Lower leg skin (tissue), 4 donors: ENCODE results near the gene MAX. TPM values are rescaled to one million over a fixed set of nuclear protein-coding genes. Genes with fewer than 3 reads are reported as not detected.

Experiments used
- DNase-seq, 2 donors: peaks; one replicate each; pipeline ENCODE4 v3.0.0-alpha.2; 2019; ENCODE audit warnings: low spot score in 2 of 2
- H3K4me3 ChIP-seq: fragments of 200-600 bp; sonication (generic); 2 replicates; pipeline ENCODE4 v1.5.1; 2017; ENCODE audit warnings: mild to moderate bottlenecking, low read depth; ENCODE audit not compliant: poor library complexity, severe bottlenecking
- POLR2A ChIP-seq, 2 donors: fragments of 450-650 bp; IDR thresholded peaks; one replicate each; pipeline ENCODE4 v1.6.1; 2016 to 2017; ENCODE audit warnings: antibody characterized with exemption in 2 of 2, mild to moderate bottlenecking in 1 of 2, moderate library complexity in 1 of 2
- WGBS, 2 donors: methylation state at CpG; one replicate each; pipeline ENCODE4 v1.1.5; 2018; 5-methylcytosine and 5-hydroxymethylcytosine counted together
- intact Hi-C: fragments of 100-400 bp; cut with DNase I; formaldehyde crosslinking; loops from one replicate; pipeline ENCODE4 v1.15.0; 2023; ENCODE audit warnings: low total_unique reads
- total RNA-seq, 4 donors: library from RNA; depleted of rRNA; stranded (reverse); fragments of >200 nt; gene quantifications; one replicate each; pipeline ENCODE4 v1.1.0, GENCODE V29; 2016
- TF ChIP-seq, protein P1 (sequence below), 3 donors: fragments of 450-650 bp; IDR thresholded peaks; one replicate each; pipeline ENCODE4 v1.5.1; 2016; ENCODE audit warnings: antibody characterized with exemption in 3 of 3, mild to moderate bottlenecking in 3 of 3, moderate library complexity in 2 of 3

The MAX gene
- total RNA-seq, 4 donors from 2014 or later = 61.0 to 126 (median 65.6) TPM

DNA sequence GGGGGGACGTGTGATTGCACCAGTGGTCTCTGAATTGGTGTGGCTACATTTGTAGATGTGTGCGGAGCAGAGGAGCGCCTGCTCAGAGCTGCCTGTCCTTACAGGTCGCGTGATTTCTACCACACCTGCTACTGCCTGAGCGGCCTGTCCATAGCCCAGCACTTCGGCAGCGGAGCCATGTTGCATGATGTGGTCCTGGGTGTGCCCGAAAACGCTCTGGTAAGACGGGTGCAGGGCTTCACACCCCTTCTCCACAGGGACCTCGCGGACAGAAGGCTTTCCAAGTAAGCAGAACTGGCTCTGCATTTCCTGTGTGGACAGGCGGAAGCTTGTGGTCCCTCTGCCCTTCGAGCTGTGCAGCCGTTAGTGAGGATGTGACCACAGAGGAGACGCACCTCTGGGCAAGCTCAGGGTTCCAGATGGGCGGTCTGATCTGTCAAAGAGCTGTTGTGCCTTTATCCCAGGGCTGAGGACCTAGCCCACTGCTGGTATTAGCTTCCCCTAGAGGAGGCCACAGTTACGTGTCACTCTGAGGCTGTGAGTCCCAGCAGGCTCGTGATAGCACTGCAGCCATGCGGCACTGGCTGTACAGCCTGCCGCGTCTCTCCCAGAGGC, 47.7 kb downstream of the MAX start:
- no peak overlapping the region for H3K4me3 ChIP-seq
- peak in 1 of 2 donors; percentile 77 for DNase-seq
- 90 to 91% methylated on average over 20 to 21 of the region's 23 CpGs for WGBS, 2 donors
- intact Hi-C loops = no loop called here
- TF ChIP-seq, protein P1, sequence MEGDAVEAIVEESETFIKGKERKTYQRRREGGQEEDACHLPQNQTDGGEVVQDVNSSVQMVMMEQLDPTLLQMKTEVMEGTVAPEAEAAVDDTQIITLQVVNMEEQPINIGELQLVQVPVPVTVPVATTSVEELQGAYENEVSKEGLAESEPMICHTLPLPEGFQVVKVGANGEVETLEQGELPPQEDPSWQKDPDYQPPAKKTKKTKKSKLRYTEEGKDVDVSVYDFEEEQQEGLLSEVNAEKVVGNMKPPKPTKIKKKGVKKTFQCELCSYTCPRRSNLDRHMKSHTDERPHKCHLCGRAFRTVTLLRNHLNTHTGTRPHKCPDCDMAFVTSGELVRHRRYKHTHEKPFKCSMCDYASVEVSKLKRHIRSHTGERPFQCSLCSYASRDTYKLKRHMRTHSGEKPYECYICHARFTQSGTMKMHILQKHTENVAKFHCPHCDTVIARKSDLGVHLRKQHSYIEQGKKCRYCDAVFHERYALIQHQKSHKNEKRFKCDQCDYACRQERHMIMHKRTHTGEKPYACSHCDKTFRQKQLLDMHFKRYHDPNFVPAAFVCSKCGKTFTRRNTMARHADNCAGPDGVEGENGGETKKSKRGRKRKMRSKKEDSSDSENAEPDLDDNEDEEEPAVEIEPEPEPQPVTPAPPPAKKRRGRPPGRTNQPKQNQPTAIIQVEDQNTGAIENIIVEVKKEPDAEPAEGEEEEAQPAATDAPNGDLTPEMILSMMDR (IDR thresholded peaks at IDR 0.05) = no peak
- TF ChIP-seq POLR2A (IDR thresholded peaks at IDR 0.05) = no peak

DNA sequence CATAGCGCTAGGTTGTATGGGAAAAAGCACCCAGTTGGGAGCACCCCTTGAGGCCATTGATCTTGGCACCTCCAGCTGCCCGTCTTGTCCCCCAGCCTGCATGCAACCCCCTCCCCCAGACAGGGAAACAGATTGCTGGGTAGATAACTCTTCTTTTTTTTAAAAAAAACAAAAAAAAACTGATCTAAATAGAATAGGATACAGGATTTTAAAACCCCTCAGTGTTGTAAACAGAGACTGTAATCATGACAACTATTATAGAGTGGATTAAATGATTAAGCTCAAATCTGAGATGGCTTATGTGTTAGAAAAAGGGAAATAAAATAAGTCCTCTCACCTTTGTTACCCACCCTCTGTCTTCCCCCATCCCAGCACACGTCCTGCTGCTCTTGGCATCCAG, 48.9 kb downstream of the MAX start:
- H3K4me3 ChIP-seq = no peak overlapping the region
- no peak for DNase-seq
- 93% methylated on average over 3 of the region's 3 CpGs for WGBS, 2 donors
- no peak for TF ChIP-seq POLR2A (IDR thresholded peaks at IDR 0.05)
- TF ChIP-seq, protein P1 (IDR thresholded peaks at IDR 0.05) = no peak
- intact Hi-C loops = no loop called here

DNA sequence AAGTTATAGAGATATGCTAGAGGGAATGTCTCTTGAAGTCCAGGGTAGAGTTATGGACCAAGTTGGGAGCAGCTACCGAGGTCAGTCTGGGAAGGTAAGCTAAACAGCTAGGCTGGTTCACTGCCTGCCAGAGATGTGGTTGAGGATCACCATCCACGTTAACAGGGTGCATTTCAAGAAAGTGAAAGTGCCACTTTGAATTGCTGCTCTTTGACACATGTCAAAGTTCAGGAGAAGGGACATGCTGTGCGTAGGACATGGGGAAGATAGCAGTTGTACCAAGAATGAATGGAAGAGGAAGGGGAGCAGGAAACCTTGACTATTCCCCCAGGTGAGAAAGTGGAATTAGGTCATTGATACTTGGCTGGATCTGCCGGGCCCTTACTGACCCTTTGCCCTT, 49.5 kb downstream of the MAX start:
- 72 to 81% methylated on average over 4 of the region's 4 CpGs for WGBS, 2 donors
- DNase-seq = peak in 1 of 2 donors; percentile 14

DNA sequence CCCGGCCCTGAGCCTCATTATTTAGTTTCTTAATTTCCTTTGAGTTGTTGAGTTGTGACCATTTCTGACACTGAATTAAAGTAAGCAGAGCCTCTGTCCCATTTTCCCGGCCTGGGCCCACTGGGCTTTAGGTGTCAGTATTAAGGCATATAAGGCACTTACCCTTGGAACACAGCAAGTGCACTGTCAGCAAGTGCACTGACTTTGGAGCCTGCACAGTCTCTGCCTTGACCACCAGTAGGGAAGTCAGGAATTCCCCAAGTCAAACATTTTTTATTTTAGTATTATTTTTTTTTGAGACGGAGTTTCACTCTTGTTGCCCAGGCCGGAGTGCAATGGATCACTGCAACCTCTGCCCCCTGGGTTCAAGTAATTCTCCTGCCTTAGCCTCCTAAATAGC, 56.6 kb downstream of the MAX start:
- WGBS, 2 donors = 86 to 92% methylated on average over 4 of the region's 4 CpGs

More for the DNA sequence above, 49.5 kb downstream of the MAX start:
- intact Hi-C loops = no loop called here
- no peak overlapping the region for H3K4me3 ChIP-seq
- TF ChIP-seq, protein P1 (IDR thresholded peaks at IDR 0.05) = no peak
- no peak for TF ChIP-seq POLR2A (IDR thresholded peaks at IDR 0.05)

DNA sequence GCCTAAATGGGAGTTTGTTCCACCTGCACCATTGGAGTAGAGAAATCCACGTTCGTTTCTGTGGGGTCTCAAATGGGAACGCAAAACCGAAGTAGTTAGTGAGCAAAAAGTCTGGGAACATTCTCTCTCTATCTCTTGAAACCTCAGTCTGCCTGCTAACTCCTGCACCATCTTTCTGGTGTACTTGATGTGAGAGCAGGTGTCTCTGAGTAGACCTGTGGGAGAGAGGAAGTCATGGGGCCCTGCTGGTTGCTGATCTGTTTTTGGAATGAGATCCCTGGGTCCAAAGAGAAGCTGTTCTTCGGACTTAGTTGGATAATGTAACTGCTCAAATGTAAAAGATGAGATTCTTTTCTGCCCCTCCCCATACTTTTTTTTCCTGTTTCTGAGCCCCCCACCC, 57.3 kb downstream of the MAX start:
- whole genome bisulfite sequencing, 2 donors = 91 to 94% methylated on average over 5 of the region's 5 CpGs
- intact Hi-C loops = no loop called here
- H3K4me3 ChIP-seq = no peak overlapping the region
- TF ChIP-seq POLR2A (IDR thresholded peaks at IDR 0.05) = no peak
- TF ChIP-seq, protein P1 (IDR thresholded peaks at IDR 0.05) = no peak
- no peak for DNase-seq

More for the DNA sequence above, 56.6 kb downstream of the MAX start:
- intact Hi-C loops = no loop called here
- no peak for TF ChIP-seq POLR2A (IDR thresholded peaks at IDR 0.05)
- TF ChIP-seq, protein P1 (IDR thresholded peaks at IDR 0.05) = no peak
- DNase-seq = no peak
- H3K4me3 ChIP-seq = no peak overlapping the region

DNA sequence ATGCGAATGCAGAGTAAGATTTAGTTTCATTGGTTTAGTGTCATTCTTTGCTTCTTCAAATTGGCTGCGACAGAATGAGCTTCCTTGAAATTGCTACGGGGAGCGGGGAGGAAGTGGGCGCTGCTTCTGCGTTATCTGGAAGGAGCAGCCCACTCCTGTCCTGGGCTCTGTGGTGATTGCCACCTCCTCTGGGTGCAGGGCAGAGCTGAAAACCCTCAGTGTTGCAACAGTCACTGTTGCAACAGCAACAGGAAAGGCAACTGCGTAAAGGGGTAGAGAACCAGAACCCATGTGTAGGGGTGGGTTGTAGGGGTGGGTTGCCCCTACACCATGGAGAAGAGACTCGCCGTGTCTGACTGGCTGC, 57.7 kb downstream of the MAX start:
- no peak for DNase-seq
- H3K4me3 ChIP-seq = no peak overlapping the region
- TF ChIP-seq, protein P1 (IDR thresholded peaks at IDR 0.05) = no peak
- no peak for TF ChIP-seq POLR2A (IDR thresholded peaks at IDR 0.05)
- 89 to 95% methylated on average over 9 of the region's 9 CpGs for WGBS, 2 donors
- intact Hi-C loops = no loop called here
